Panc1 (cell line): ENCODE results near the gene SYCP2L. TPM values are rescaled to one million over a fixed set of nuclear protein-coding genes. Genes with fewer than 3 reads are reported as not detected.

ENCODE experiments used
- ATAC-seq: fragments of 200-7000 bp; cut with Tn5 transposase; 2 replicates; pipeline ENCODE4 v1.9.1; 2020; ENCODE audit warnings: mild to moderate bottlenecking, moderate library complexity
- BruUV-seq: library from RNA; stranded (reverse); fragments of 400-500 nt; replicated peaks from 2 replicates; lab custom pipeline; 2021; lab: Mats Ljungman, UMichigan
- CTCF ChIA-PET: fragments of 300-600 bp; sonication (Branson Sonifier 250); formaldehyde crosslinking; loops from one replicate; lab custom pipeline; 2022; ENCODE audit warnings: antibody characterized with exemption; lab: Charles Lee
- POLR2A ChIA-PET: fragments of 300-600 bp; sonication (Branson Sonifier 250); formaldehyde crosslinking; loops from one replicate; lab custom pipeline; 2022; ENCODE audit warnings: antibody characterized with exemption; lab: Charles Lee
- DNase-seq: peaks from one replicate; pipeline ENCODE4 v3.0.0-alpha.2; 2010; ENCODE audit warnings: low read depth, low spot score
- H3K27ac ChIP-seq: 2 replicates; pipeline ENCODE4 v1.5.1; 2011; ENCODE audit warnings: mild to moderate bottlenecking, low read length, inconsistent platforms
- H3K27me3 ChIP-seq: fragments of 200-500 bp; sonication (Bioruptor generic); 2 replicates; pipeline ENCODE4 v1.6.0; 2014; ENCODE audit warnings: low read length, inconsistent platforms; ENCODE audit not compliant: control insufficient read depth, insufficient read depth
- H3K36me3 ChIP-seq: fragments of 200-500 bp; sonication (Bioruptor generic); 2 replicates; pipeline ENCODE4 v1.5.1; 2014; ENCODE audit warnings: inconsistent platforms, mild to moderate bottlenecking, low read length, moderate library complexity; ENCODE audit not compliant: control insufficient read depth, insufficient read depth
- H3K4me1 ChIP-seq: 2 replicates; pipeline ENCODE4 v1.5.1; 2011; ENCODE audit warnings: inconsistent platforms, mild to moderate bottlenecking, low read length, moderate library complexity; ENCODE audit not compliant: control insufficient read depth, insufficient read depth
- H3K4me3 ChIP-seq, 2 experiments: 2 replicates each; pipeline ENCODE4 v1.5.1; 2011 to 2012; ENCODE audit warnings: low read depth in 2 of 2, low read length in 2 of 2, mild to moderate bottlenecking in 2 of 2, inconsistent platforms in 1 of 2, moderate library complexity in 1 of 2
- H3K9me3 ChIP-seq: fragments of 200-500 bp; sonication (Bioruptor generic); 2 replicates; pipeline ENCODE4 v1.5.1; 2014; ENCODE audit warnings: low read depth, mild to moderate bottlenecking, inconsistent platforms, low read length, moderate library complexity; ENCODE audit not compliant: control insufficient read depth, insufficient read depth
- CTCF ChIP-seq: fragments of 450-650 bp; IDR thresholded peaks from 2 replicates; pipeline ENCODE4 v1.5.1; 2017; ENCODE audit warnings: mild to moderate bottlenecking
- POLR2AphosphoS5 ChIP-seq: IDR thresholded peaks from 2 replicates; pipeline ENCODE4 v1.6.1; 2012; ENCODE audit warnings: mild to moderate bottlenecking, low read depth, low read length, moderate library complexity
- REST ChIP-seq, 2 experiments: IDR thresholded peaks; 2 replicates each; pipeline ENCODE4 v1.6.1; 2011 to 2012; ENCODE audit warnings: low read depth in 2 of 2, control low read depth in 1 of 2, low read length in 1 of 2, mild to moderate bottlenecking in 1 of 2, moderate library complexity in 1 of 2; ENCODE audit not compliant: insufficient read depth in 1 of 2
- SIN3A ChIP-seq: IDR thresholded peaks from 2 replicates; pipeline ENCODE4 v1.6.1; 2012; ENCODE audit warnings: low read depth, mild to moderate bottlenecking, low read length, moderate library complexity, borderline replicate concordance; ENCODE audit not compliant: insufficient read depth
- TCF7L2 ChIP-seq: IDR thresholded peaks from 2 replicates; pipeline ENCODE4 v1.6.1; 2011; ENCODE audit warnings: mild to moderate bottlenecking, low read depth, low read length, inconsistent platforms
- in situ Hi-C: cut with HindIII; loops from 2 replicates; pipeline ENCODE4 v1.10.0; 2016; ENCODE audit warnings: low sequenced_read_pairs, low pct_unique_long_range_greater_than_20kb
- intact Hi-C: fragments of 100-400 bp; cut with micrococcal nuclease; formaldehyde crosslinking; loops from one replicate; pipeline ENCODE4 v1.10.0; 2022; ENCODE audit not compliant: unreplicated experiment
- total RNA-seq: library from RNA; stranded (reverse); gene quantifications from one replicate; pipeline ENCODE4 v1.2.1, GENCODE V29; 2021; ENCODE audit not compliant: unreplicated experiment

SYCP2L gene
- total RNA-seq, 1 experiment from 2014 or later: 2.4 TPM

- in situ Hi-C loops (no loop called here), intact Hi-C loops (no loop called here)
- ATAC-seq (no peak), DNase-seq (no peak)
- ChIA-PET CTCF (interaction anchor here (0.7 kb wide), 1 partner anchor 564 kb away, joined by 3 read pairs; no protein-coding TSS in a partner anchor), POLR2A (interaction anchor here (0.5 kb wide), 1 partner anchor 87 kb away, joined by 3 read pairs; no protein-coding TSS in a partner anchor)
- no peaks in the 10 kb centered on the region for H3K36me3 ChIP-seq
- no peak overlapping the region for H3K4me3 ChIP-seq
- no peak overlapping the region for H3K27ac ChIP-seq
- H3K27me3 ChIP-seq: no peaks in the 10 kb centered on the region
- H3K9me3 ChIP-seq: no peaks in the 10 kb centered on the region
- no TSS peak for BruUV-seq
- no peaks in the 10 kb centered on the region for H3K4me1 ChIP-seq
- TF ChIP-seq TCF7L2: no peak
These were observed 90.5 kb downstream of the SYCP2L start for GRCh38 chr6:10977231-10977968.

- CTCF ChIA-PET: no interaction called here
These were observed 92.8 kb downstream of the SYCP2L start for GRCh38 chr6:10979603-10980002.

More at GRCh38 chr6:10979603-10980002, 92.8 kb downstream of the SYCP2L start:
- no peaks in the 10 kb centered on the region for H3K27me3 ChIP-seq
- no TSS peak for BruUV-seq
- H3K9me3 ChIP-seq: no peaks in the 10 kb centered on the region
- intact Hi-C loops: no loop called here
- no peak for DNase-seq
- no peak overlapping the region for H3K27ac ChIP-seq
- in situ Hi-C loops: no loop called here
- no peaks in the 10 kb centered on the region for H3K36me3 ChIP-seq
- H3K4me1 ChIP-seq: no peaks in the 10 kb centered on the region
- TF ChIP-seq POLR2AphosphoS5 (no peak), REST (IDR thresholded peaks at IDR 0.05; ENCODE audit: insufficient read depth in 1 of 2, low read depth in 2 of 2, low read length in 1 of 2) (no peak), CTCF (no peak), TCF7L2 (no peak), SIN3A (no peak)
- no peak overlapping the region for H3K4me3 ChIP-seq
- no peak for ATAC-seq
- POLR2A ChIA-PET: no interaction called here
